T-helper 1 cell treated with Interleukin-12 subunit alpha and Interleukin-12 subunit beta and Interleukin-4 antibody, amounts not matched to agents 30 μg/mL and 1 μg/mL, for 36 hours (primary cell): ENCODE results near the gene TLCD4.
A peak's percentile ranks its signal among the peaks of the same experiment; 100 is the strongest.

Experiments
- H3K27ac Mint-ChIP-seq: one replicate; pipeline ENCODE4 v1.8.0; 2021; ENCODE audit warnings: mild to moderate bottlenecking, mixed read lengths
- H3K27me3 Mint-ChIP-seq: one replicate; pipeline ENCODE4 v1.8.0; 2021; ENCODE audit warnings: low read depth, mixed read lengths
- H3K36me3 Mint-ChIP-seq: one replicate; pipeline ENCODE4 v1.8.0; 2021; ENCODE audit warnings: low read depth, mixed read lengths
- H3K4me1 Mint-ChIP-seq: one replicate; pipeline ENCODE4 v1.8.0; 2021; ENCODE audit warnings: low read depth, mixed read lengths
- H3K4me3 Mint-ChIP-seq: one replicate; pipeline ENCODE4 v1.8.0; 2021; ENCODE audit warnings: mild to moderate bottlenecking, moderate library complexity, mixed read lengths
- H3K9me3 Mint-ChIP-seq: one replicate; pipeline ENCODE4 v1.8.0; 2021; ENCODE audit warnings: mixed read lengths

The TLCD4 gene

GRCh38 chr1:95117207-95118066 lies at the start of gene TLCD4:
TLCD4 (plus strand) TSS chr1:95117355; CDS start chr1:95143902, 26,547 bp downstream.
- H3K4me1 Mint-ChIP-seq: peaks cover 6% of the 10 kb centered on the region
- peaks cover 59% of the 10 kb centered on the region for H3K27me3 Mint-ChIP-seq
- H3K27ac Mint-ChIP-seq: no peak within 1 kb of the TSS
- no peaks in the 10 kb centered on the region for H3K36me3 Mint-ChIP-seq
- H3K9me3 Mint-ChIP-seq: no peaks in the 10 kb centered on the region
- peak within 1 kb of the TSS; percentile 82 for H3K4me3 Mint-ChIP-seq

- Mint-ChIP-seq H3K4me1 (peaks cover 10% of the 10 kb centered on the region), H3K36me3 (peaks cover 2% of the 10 kb centered on the region), H3K9me3 (no peaks in the 10 kb centered on the region), H3K27me3 (no peaks in the 10 kb centered on the region), H3K4me3 (no peak overlapping the region), H3K27ac (no peak overlapping the region)
Measured at GRCh38 chr1:95067568-95067967, 49.6 kb upstream of the TLCD4 start.

GRCh38 chr1:95068956-95069709 lies 48.0 kb upstream of the TLCD4 start:
- Mint-ChIP-seq H3K36me3 (no peaks in the 10 kb centered on the region), H3K4me3 (no peak overlapping the region), H3K27ac (no peak overlapping the region), H3K4me1 (peaks cover 12% of the 10 kb centered on the region), H3K9me3 (no peaks in the 10 kb centered on the region), H3K27me3 (no peaks in the 10 kb centered on the region)

- peaks cover 12% of the 10 kb centered on the region for H3K4me1 Mint-ChIP-seq
- H3K4me3 Mint-ChIP-seq: no peak overlapping the region
- H3K27ac Mint-ChIP-seq: no peak overlapping the region
- no peaks in the 10 kb centered on the region for H3K9me3 Mint-ChIP-seq
- no peaks in the 10 kb centered on the region for H3K36me3 Mint-ChIP-seq
- H3K27me3 Mint-ChIP-seq: no peaks in the 10 kb centered on the region
Measured at GRCh38 chr1:95069710-95070093, 47.5 kb upstream of the TLCD4 start.

- H3K4me3 Mint-ChIP-seq: peak overlapping the region; percentile 91
- no peaks in the 10 kb centered on the region for H3K27me3 Mint-ChIP-seq
- peak overlapping the region; percentile 89 for H3K27ac Mint-ChIP-seq
Measured at GRCh38 chr1:95071539-95071938, 45.6 kb upstream of the TLCD4 start.

GRCh38 chr1:95072117-95072516 lies 45.0 kb upstream of the TLCD4 start:
- no peaks in the 10 kb centered on the region for H3K36me3 Mint-ChIP-seq
- H3K4me3 Mint-ChIP-seq: peak overlapping the region; percentile 91
- no peaks in the 10 kb centered on the region for H3K9me3 Mint-ChIP-seq
- H3K27me3 Mint-ChIP-seq: no peaks in the 10 kb centered on the region
- peaks cover 12% of the 10 kb centered on the region for H3K4me1 Mint-ChIP-seq
- peak overlapping the region; percentile 89 for H3K27ac Mint-ChIP-seq

More at GRCh38 chr1:95071539-95071938, 45.6 kb upstream of the TLCD4 start:
- Mint-ChIP-seq H3K36me3 (no peaks in the 10 kb centered on the region), H3K4me1 (peaks cover 12% of the 10 kb centered on the region), H3K9me3 (no peaks in the 10 kb centered on the region)

GRCh38 chr1:95072532-95073419 lies 44.4 kb upstream of the TLCD4 start, which contains the start of gene ALG14:
ALG14 (minus strand) TSS chr1:95072951; CDS start chr1:95072898, 53 bp downstream.
- Mint-ChIP-seq H3K36me3 (no peaks in the 10 kb centered on the region), H3K27ac (peak within 1 kb of the TSS; percentile 89), H3K4me3 (peak within 1 kb of the TSS; percentile 91), H3K9me3 (no peaks in the 10 kb centered on the region), H3K4me1 (peaks cover 12% of the 10 kb centered on the region), H3K27me3 (no peaks in the 10 kb centered on the region)

- Mint-ChIP-seq H3K4me1 (peaks cover 12% of the 10 kb centered on the region), H3K36me3 (no peaks in the 10 kb centered on the region)
Measured at GRCh38 chr1:95073446-95073845, 43.7 kb upstream of the TLCD4 start.

GRCh38 chr1:95076034-95076433 lies 41.1 kb upstream of the TLCD4 start:
- Mint-ChIP-seq H3K4me3 (no peak overlapping the region), H3K36me3 (no peaks in the 10 kb centered on the region), H3K4me1 (peaks cover 12% of the 10 kb centered on the region)

More at GRCh38 chr1:95073446-95073845, 43.7 kb upstream of the TLCD4 start:
- H3K9me3 Mint-ChIP-seq: no peaks in the 10 kb centered on the region
- H3K27me3 Mint-ChIP-seq: no peaks in the 10 kb centered on the region
- H3K27ac Mint-ChIP-seq: peak overlapping the region; percentile 82
- H3K4me3 Mint-ChIP-seq: peak overlapping the region; percentile 91

GRCh38 chr1:95080446-95080845 lies 36.7 kb upstream of the TLCD4 start:
- Mint-ChIP-seq H3K4me3 (no peak overlapping the region), H3K4me1 (no peaks in the 10 kb centered on the region), H3K27me3 (peaks cover 3% of the 10 kb centered on the region), H3K9me3 (no peaks in the 10 kb centered on the region), H3K36me3 (no peaks in the 10 kb centered on the region), H3K27ac (no peak overlapping the region)

More at GRCh38 chr1:95076034-95076433, 41.1 kb upstream of the TLCD4 start:
- no peaks in the 10 kb centered on the region for H3K27me3 Mint-ChIP-seq
- no peak overlapping the region for H3K27ac Mint-ChIP-seq
- no peaks in the 10 kb centered on the region for H3K9me3 Mint-ChIP-seq

- H3K27me3 Mint-ChIP-seq: peaks cover 3% of the 10 kb centered on the region
- H3K36me3 Mint-ChIP-seq: no peaks in the 10 kb centered on the region
- H3K4me3 Mint-ChIP-seq: no peak overlapping the region
- no peaks in the 10 kb centered on the region for H3K9me3 Mint-ChIP-seq
- no peaks in the 10 kb centered on the region for H3K4me1 Mint-ChIP-seq
- no peak overlapping the region for H3K27ac Mint-ChIP-seq
Measured at GRCh38 chr1:95080879-95081278, 36.3 kb upstream of the TLCD4 start.

GRCh38 chr1:95084317-95085176 lies 32.6 kb upstream of the TLCD4 start:
- no peak overlapping the region for H3K4me3 Mint-ChIP-seq
- no peaks in the 10 kb centered on the region for H3K9me3 Mint-ChIP-seq
- no peak overlapping the region for H3K27ac Mint-ChIP-seq
- H3K4me1 Mint-ChIP-seq: no peaks in the 10 kb centered on the region
- H3K27me3 Mint-ChIP-seq: peaks cover 12% of the 10 kb centered on the region
- H3K36me3 Mint-ChIP-seq: no peaks in the 10 kb centered on the region

GRCh38 chr1:95085376-95085775 lies 31.8 kb upstream of the TLCD4 start:
- Mint-ChIP-seq H3K4me3 (no peak overlapping the region), H3K9me3 (no peaks in the 10 kb centered on the region), H3K27ac (no peak overlapping the region), H3K36me3 (no peaks in the 10 kb centered on the region), H3K4me1 (no peaks in the 10 kb centered on the region), H3K27me3 (peaks cover 12% of the 10 kb centered on the region)
